HCEC 1CT (cell line): ENCODE data around the gene EDN1.
"Not testable (repeated sequence)": the region's sequence is repeated elsewhere in the genome, so short reads cannot be mapped to it uniquely, and the experiment has no call there.

Experiments
- DNase-seq: peaks from one replicate; pipeline ENCODE4 v3.0.0-alpha.2; 2017

EDN1 gene

DNA sequence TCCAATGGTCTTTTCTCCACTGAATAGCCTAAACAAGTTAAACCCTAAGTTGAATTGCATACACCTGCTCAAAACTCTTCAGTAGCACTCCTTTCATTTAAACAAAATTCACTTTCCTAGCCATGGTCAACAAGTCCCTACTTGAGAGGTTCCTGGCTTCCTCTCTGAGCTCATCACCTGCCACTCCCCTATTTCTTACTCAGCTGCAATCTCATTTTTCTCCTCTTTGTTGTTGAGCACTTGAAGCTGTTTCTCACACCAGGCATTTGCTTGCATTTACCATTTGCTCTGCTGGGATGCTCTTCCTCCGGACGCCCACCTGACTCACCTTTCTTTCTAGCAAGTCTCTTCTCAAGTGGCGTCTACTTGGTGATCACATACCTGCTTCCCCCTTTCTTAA, 38.5 kb downstream of the EDN1 start:
- DNase-seq, result no peak

DNA sequence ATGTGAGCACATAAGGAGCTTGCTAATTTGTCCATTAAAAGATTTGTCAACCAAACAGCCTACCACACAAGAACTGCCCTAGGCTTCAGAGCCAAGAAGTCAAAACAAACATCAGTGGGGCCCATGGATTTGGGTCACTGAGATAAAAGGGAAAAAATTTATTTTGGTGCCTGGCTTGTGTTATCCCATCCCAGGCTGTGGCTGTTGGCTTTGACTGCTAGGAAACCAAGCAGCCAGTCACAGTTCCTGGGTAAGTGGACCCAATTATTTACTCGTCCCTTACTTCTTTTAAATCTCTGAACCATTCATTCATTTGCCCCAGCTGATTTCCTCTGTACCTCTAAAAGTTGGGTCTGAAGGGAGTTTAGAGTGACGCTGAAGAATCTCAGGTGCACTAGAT, 41.3 kb downstream of the EDN1 start:
- no peak for DNase-seq

DNA sequence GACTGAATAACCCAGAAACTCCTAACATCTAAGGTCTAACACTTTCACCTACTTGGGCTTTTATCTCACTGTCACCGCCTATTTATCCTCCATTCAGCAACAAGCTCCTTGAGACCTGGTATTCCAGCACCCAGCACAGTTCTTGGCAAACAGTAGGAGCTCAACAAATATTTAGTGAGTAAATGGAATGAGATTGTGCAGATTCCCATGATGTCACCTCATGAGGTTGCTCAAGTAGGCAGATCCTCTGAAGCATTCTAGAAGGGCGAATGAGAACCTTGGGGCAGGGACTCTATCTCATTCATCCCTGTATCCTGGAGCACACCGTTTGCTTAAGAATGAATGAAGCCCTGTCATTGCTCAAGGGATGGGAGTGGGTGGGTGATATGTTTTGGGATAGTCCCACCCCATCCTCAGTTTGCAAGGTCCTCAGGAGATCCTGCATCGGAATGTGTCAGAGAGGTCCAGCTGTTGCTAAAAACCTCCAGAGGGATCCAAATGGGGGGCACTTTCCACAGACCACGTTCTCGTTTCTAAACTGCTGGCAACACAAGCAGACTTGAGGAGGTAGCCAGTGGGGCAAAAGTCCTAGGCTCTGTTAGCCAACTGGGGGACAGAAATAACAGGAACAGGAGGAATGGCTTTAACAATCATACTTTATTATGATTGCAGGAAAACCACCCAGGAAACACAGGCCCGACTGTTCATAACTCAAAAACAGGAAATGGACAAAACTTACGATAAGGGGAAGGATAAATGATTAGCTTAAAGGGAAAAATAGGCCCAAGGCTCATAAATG, 42.0 kb downstream of the EDN1 start:
- peak; percentile 14 for DNase-seq

DNA sequence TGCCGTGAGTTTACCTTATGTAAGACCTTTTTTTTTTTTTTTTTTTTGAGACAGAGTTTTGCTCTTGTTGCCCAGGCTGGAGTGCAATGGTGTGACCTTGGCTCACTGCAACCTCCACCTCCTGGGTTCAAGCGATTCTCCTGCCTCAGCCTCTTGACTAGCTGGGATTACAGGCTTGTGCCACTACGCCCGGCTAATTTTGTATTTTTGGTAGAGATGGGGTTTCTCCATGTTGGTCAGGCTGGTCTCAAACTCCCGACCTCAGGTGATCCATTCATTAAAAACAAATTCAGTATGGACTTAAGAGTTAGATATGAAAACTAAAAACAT, 42.6 kb downstream of the EDN1 start:
- not testable (repeated sequence) for DNase-seq

DNA sequence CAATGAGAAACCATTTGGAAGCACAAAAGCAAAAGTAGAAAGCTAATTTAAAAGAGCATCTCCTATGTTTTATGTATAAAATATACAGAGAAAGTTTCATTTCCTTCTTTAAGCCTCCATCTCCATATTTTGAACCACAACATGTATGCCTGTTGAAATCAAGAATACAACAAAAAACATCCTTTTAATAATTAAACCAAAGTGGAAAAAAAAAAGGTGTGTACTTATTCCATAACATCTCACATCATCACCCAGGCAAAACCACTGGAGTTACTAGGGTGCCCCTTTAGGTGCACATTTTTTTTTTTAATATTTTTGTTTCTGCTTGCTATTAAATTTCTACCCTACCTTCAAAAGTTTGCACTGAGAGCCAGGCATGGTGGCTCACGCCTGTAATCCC, 43.0 kb downstream of the EDN1 start:
- DNase-seq, result no peak

DNA sequence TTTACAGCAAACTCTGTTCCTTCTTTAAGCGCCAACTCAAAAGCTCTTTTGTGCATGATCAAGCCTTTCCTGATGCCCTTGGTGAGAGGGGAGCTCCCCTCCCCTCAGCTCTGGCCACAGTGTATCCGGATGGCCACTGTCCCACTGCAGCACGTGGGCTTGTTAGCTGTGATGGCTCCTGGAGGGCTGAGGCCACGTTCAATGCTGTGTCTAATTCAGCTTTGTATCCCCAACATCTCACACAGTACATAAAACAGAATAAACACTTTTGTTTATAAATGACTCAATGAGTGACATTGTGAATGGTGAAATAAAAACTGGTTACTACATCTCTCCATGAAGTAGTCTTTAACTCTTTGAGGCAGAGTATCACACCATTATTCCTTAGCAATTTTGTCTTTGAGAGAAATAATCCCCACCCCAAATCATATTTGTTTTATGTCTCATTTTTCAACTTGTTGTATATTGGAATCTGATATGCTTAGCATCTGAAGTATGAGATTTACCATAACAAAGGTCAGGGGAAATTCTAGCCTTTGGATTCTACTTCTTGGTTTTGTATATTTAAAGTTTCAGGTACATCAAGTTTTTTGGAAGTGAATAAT, 44.5 kb downstream of the EDN1 start:
- DNase-seq, result no peak

DNA sequence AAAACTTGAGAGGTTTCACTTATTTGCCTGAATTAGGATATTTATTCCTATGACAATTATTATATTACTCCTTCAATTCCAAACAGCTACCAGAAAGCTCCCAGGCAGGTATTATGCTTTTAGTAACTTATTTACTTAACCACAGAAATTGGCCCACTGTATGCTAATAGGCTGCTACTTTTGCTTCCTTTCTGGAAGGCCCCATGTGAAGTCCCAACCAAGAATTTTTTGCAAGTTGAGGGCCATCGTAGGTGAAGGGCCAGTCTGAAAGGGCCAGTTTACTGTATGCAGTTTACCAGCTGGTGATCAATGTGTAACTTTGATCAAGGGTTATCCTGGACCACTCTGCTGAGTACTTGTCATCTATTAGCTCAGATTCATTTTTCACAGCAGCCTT, 45.0 kb downstream of the EDN1 start:
- DNase-seq, result no peak

DNA sequence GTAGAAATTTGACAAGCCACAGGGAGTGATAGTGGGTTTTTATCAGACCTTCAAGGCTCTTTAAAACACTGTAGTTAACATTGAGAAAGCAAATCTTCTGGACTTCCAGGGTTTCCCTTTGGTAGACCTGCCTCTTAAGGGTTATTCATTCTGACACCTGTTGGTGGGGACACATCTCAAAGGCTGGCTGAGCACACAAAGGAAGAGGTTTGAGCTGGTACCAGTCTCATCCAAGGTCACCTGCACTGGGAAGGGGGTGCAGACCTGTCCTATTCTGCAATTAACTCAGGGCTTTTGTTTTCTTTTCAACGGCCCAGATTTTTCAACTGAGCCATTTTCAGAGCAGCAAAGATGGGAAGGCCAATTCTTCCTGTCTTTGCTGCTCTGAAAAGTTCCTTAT, 45.6 kb downstream of the EDN1 start:
- DNase-seq, result no peak

DNA sequence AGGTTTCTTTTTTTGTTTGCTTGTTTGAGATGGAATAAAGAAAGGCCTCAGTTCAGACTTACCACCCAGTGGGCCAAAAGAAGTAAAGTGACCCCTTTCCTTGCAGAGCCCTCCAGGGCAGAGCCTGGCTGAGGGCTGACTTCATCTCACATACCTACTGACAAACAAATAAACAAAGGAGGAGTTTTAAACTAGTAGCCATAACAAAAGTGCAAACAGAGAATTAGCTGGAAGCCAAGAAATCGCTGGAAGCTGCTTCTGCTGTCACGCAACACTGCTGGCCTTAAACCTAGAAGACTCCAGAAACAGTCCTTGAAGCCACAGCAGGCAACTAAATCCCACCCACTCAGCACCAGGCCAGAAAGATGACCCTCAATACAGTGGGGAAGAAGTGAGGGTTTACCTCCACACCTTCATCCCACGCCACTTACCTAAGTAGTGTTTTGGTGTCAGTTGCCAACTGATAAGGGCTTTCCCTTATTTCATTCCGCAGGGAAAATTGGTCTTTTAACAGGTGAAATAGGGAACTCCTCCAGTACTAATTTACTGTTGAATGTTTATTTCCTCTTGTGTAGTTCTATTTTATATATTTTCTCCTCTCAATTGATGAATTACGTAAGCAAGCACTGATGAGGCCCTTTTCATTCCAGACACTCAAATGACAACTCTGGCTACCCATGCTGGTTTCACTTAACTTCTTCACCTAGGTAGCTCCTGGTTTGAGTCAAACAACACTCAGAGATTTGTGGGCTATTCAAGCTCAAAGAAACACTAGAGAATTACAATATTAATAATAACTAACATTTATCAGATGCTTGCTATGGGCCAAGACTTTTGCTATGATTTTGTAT, 46.2 kb downstream of the EDN1 start:
- DNase-seq, result no peak

DNA sequence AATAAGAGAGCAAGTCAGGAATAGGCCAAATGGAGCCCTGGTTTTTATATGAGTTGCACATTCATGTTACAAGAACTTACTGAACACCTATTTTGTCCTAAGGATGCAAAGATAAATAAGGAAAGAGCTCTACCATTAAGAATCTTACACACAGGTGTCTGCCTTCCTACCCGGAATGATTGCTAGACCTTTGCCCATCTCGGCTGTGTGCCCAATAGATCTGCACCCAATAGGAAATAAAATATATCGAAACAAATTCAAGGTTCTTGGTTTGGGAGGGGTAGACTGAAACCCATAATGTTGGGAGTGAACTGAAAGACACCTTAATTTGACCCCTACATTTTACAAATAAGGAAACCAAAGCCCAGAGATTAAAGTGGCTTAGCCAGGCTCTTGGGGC, 48.9 kb downstream of the EDN1 start:
- no peak for DNase-seq

DNA sequence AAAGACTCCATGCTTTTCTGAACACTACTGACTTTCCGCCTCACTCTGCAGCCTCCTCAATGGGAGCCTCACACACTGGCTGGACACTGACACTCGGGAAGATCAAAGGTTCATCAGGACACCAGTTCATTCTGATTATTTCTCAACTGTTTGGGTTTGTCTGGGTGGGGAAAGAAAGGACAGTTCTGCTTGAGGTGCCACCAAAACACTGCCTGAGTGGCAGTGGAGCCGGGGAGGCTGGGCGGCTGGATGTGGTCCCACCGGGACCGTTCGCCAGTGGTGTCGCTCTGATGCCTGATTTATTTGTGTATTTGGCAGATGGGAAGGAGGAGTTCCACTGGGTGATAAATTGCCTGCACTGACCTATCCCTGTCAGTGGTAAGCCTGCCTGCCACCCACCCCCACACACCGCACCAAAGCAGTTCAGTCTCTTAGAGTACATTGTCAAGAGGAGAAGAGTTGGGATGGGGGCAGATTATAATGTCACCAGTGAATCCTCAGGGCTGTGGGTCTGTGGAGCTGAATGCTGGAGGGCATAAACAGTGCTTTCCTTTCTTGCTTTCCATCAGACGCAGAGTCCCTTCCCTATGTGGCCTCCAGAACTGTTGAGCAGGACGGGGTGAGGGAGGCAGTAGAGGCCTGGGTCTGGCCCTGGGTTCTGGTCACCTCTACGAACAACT, 49.8 kb downstream of the EDN1 start:
- DNase-seq, result no peak

DNA sequence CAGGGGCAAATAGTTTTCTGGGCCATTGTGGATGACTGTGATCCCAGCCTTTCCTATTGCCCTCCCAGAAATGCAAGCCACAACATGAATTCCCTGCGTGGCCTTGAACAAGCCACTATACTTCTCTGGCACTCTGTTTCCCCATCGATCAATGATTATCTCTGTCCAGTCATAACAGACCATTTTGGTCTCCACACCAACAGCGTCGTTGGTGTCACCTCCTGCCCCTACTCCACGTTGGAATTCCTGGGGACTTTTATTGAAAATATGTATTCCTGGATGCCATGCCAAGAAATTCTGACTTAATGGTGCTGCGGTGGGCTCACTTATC, 50.3 kb downstream of the EDN1 start:
- no peak for DNase-seq

DNA sequence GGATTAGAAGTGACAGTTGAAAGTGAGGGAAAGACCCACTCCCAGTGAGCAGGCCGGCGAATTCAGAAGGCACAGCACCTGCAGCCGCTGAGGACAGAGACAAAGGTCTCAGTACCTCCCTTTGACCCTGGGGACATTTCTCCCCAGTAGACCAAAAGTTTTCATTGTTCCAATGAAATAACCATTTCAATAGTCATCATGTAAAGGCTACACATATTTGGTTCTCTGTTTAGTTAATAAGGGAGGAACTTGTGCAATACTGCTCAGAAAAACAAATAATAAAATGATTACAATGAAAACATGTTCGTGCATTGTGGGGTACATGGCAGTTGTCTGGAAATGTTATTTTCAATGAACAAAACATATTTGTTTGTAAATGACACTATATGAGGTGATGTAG, 52.5 kb downstream of the EDN1 start:
- no peak for DNase-seq

DNA sequence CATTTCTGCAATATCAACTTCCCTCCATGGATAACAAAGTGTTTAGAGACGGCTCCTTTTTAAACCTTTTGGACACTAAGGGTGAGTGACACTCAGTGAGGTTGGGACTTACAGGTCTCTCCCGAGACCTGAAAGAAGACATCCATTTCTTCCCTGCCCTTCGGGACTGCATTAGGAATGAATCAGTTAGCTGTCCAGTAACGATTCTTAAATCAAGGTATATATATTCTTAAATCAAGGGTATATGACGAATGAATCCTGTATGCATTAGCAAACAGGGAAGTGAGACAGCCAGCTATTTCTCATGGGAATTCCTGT, 52.9 kb downstream of the EDN1 start:
- peak; percentile 36 for DNase-seq

DNA sequence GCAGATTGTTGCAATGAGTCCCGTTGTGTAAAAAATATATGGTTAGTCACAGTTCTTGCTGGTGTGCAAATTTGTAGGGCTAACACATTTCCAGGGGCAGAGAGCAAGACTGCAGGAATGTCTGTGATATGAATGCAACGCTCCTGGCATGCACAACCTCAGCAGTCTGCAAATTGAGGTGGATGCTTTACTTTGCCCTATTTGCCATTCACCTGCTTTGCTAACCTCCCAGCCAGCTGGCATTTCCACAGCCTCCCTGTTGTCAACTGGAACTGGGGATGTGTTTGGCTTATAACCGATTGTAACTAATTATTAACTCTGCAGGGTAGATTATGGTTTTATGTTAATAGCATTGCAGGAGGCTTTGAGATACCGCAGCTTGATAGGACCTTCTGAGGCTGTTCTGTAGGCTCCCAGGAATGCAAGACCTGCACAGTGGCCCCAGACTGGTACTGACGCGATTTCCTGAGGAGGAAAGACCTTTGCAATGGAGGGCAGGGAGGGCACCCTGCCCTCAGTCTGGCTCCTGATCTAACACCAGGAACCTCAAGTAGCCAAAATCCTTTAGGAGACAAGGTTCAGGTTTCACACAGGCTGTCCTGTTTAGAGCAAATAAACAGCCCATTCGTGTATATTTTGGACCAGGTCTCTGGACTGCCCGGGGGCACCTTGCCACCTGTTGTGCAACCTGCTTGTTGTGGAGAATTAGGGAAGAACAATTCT, 53.4 kb downstream of the EDN1 start:
- no peak for DNase-seq

DNA sequence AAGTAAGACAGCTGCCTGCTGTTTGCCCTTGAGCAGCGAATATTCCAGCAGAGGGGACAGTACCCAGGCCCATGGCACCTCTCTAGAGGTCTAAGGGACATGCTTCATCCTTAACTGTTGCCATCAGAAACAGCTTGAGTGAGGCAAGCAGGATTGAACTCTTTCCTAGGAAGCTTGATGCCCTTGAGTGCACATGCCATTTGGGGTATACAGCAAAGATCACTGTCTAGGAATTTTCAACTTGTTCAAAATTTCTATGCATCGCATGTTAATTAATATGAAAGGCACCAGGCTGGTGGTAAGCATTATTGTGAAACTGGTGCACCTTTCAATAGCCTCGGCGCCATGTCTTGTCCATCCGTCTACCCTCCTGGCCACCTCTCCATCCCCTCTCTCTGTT, 54.1 kb downstream of the EDN1 start:
- DNase-seq, result no peak

DNA sequence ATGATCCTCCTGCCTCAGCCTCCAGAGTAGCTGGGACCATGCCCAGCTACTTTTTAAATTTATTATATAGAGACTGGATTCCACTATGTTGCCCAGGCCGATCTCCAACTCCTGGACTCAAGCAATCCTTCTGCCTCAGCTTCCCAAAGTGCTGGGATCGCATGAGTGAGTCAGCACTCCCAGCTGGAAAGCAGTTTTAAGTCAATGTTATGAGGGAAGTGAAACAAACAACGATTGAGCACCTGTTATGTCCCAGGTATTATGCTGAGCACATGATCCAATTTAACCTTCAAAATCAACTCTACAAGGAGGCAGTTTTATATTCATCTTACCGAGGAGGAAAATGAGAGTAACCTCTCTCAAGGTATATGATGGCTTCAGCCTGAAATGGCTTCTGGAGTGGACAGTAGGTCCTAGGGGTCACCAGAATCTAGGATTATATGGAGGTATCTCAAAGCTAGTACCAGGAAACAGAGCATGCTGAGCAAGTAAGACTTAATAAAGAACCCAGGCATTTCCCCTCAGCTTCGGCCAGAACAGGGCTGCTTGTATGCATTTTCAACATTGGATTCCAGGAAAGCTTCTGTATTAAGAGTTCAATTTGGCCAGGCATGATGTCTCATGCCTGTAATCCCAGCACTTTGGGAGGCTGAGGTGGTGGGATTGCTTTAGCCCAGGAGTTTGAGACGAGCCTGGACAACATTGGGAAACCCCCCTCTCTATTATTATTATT, 55.0 kb downstream of the EDN1 start:
- no peak for DNase-seq

DNA sequence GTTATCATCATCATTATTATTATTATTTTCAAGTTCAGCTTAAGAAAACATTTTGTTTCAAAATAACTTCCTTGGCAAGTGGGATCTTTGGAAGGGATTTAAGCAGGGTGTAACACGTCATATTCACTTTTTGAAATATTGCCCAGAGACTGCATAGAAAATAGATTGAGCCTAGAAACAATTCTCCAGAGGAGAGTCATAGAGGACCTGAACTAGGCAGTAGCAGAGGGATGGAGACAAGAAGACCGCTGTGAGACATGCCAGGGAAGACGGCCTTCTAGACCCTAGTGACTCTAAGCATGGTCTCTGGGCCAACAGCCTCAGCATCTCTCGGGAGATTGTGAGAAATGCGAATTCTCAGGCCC, 55.5 kb downstream of the EDN1 start:
- DNase-seq, result no peak
